GM10847 (cell line): ENCODE measurements around the gene RSL1D1.

Experiments used
- POLR2A ChIP-seq: IDR thresholded peaks from 2 replicates; pipeline ENCODE4 v1.6.1; 2011; ENCODE audit not compliant: insufficient read length; ENCODE audit errors: extremely low read depth

Gene RSL1D1

GRCh38 chr16:11862489-11862888, 11.1 kb upstream of the RSL1D1 start:
- TF ChIP-seq POLR2A = no peak

GRCh38 chr16:11857161-11857560, 5.8 kb upstream of the RSL1D1 start:
- no peak for TF ChIP-seq POLR2A

- TF ChIP-seq POLR2A = no peak
These were observed 909 bp upstream of the RSL1D1 start for GRCh38 chr16:11852092-11852809.

GRCh38 chr16:11848842-11849241, 2.5 kb downstream of the RSL1D1 start:
- no peak for TF ChIP-seq POLR2A

GRCh38 chr16:11844499-11844898, 6.8 kb downstream of the RSL1D1 start:
- TF ChIP-seq POLR2A = no peak

GRCh38 chr16:11843861-11844260, 7.5 kb downstream of the RSL1D1 start:
- TF ChIP-seq POLR2A = no peak

GRCh38 chr16:11843206-11843605, 8.1 kb downstream of the RSL1D1 start:
- TF ChIP-seq POLR2A = no peak

GRCh38 chr16:11841026-11841425, 10.3 kb downstream of the RSL1D1 start:
- TF ChIP-seq POLR2A = no peak

GRCh38 chr16:11836650-11837244, 14.6 kb downstream of the RSL1D1 start:
- no peak for TF ChIP-seq POLR2A

GRCh38 chr16:11835891-11836649, 15.3 kb downstream of the RSL1D1 start:
- no peak for TF ChIP-seq POLR2A

- TF ChIP-seq POLR2A = no peak
These were observed 16.0 kb downstream of the RSL1D1 start for GRCh38 chr16:11835309-11835708.

GRCh38 chr16:11833951-11834695, 17.2 kb downstream of the RSL1D1 start:
- no peak for TF ChIP-seq POLR2A

GRCh38 chr16:11828696-11829095, 22.6 kb downstream of the RSL1D1 start:
- TF ChIP-seq POLR2A = no peak

- TF ChIP-seq POLR2A = no peak
These were observed 27.0 kb downstream of the RSL1D1 start for GRCh38 chr16:11824362-11824761.

- TF ChIP-seq POLR2A = no peak
These were observed 31.5 kb downstream of the RSL1D1 start for GRCh38 chr16:11819798-11820197.
